Mononuclear cell (primary cell): ENCODE results near the gene RBM19. TPM values are rescaled to one million over a fixed set of nuclear protein-coding genes. Genes with fewer than 3 reads are reported as not detected.
"Not testable (repeated sequence)": the region's sequence is repeated elsewhere in the genome, so short reads cannot be mapped to it uniquely, and the experiment has no call there.

Experiments
- H3K27me3 ChIP-seq: 2 replicates; pipeline ENCODE4 v1.6.0; 2011; ENCODE audit warnings: low read length, control low read depth; ENCODE audit not compliant: insufficient read depth
- H3K4me1 ChIP-seq: 2 replicates; pipeline ENCODE4 v1.5.1; 2011; ENCODE audit warnings: mild to moderate bottlenecking, low read length, control low read depth; ENCODE audit not compliant: insufficient read depth
- H3K4me3 ChIP-seq: 2 replicates; pipeline ENCODE4 v1.5.1; 2011; ENCODE audit warnings: mild to moderate bottlenecking, low read length, moderate library complexity
- H3K9me3 ChIP-seq: 2 replicates; pipeline ENCODE4 v1.5.1; 2011; ENCODE audit warnings: low read depth, mild to moderate bottlenecking, control low read depth, low read length
- total RNA-seq: library from RNA; depleted of rRNA; stranded (reverse); fragments of >200 nt; gene quantifications from one replicate; pipeline ENCODE4 v1.2.3, GENCODE V29; 2012

RBM19 gene
- total RNA-seq, 1 donor = 33.8 TPM

DNA sequence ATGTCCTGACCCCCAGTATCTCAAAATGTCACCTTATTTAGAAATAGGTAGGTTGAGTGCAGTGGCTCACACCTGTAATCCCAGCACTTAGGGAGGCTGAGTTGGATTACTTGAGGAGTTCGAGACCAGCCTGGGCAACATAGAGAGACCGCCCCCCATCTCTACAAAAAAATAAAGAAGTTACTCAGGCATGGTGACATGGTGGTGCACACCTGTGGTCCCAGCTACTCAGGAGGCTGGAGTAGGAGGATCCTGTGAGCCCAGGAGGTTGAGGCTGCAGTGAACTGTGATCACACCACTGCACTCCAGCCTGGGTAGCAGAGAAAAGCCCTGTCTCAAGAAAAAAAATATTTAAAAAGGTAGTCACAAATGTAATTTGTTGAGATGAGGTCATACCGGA, 27.9 kb upstream of the RBM19 start:
- no peak overlapping the region for H3K4me3 ChIP-seq
- H3K9me3 ChIP-seq = no peaks in the 10 kb centered on the region
- H3K4me1 ChIP-seq = no peaks in the 10 kb centered on the region
- peaks cover 2% of the 10 kb centered on the region for H3K27me3 ChIP-seq

DNA sequence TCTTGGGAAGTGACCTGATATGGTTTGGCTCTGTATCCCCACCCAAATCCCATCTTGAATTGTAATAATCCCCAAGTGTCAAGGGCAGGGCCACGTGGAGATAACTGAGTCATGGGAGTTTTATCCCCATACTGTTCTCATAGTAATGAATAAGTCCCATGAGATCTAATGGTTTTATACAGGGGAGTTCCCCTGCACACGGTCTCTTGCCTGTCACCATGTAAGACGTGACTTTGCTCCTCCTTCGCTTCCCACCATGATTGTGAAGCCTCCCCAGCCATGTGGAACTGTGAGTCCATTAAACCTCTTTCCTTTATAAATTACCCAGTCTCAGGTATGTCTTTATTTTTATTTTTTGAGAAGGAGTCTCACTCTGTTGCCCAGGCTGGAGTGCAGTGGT, 26.6 kb upstream of the RBM19 start:
- H3K4me3 ChIP-seq, H3K27me3 ChIP-seq, H3K4me1 ChIP-seq, H3K9me3 ChIP-seq: not testable (repeated sequence)

DNA sequence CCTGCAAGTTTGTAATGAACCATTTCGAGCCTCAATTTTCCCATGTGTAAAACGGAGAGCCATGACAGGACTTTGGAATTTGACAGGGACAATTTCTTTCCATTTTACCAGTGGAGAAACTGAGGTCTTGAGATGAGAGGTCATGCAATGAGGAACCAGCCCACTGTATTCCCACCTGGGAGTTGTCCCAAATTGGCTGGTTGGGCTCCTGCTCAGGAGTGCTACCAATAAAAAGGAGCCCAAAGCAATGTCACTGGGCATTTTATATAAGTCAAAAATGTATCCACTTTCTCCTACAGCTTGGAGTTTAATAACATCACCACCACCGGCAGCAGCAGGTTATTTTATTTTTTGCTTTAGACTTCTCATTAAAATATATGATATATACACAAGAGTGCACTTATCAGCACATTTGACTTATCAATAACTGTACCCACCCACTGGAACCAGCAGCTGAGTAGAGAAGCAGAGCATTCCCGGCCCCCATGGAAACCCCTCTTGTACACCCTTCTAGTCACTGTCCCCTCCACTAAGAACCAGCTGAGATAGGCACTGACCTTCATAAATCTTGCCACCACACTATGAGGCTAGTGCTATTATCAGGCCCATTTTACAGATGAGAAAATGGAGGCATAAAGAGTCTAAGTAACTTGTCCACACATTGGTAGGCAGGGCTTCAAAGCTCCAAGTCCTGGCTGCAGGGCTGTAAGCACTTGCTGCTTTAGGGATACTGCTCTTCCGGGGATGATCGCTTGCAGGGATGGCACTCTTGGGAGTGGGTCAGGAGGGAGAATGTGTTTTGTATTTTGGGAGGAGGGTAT, 25.3 kb upstream of the RBM19 start:
- Histone ChIP-seq H3K9me3 (no peaks in the 10 kb centered on the region), H3K4me1 (no peaks in the 10 kb centered on the region), H3K27me3 (peaks cover 2% of the 10 kb centered on the region), H3K4me3 (no peak overlapping the region)

DNA sequence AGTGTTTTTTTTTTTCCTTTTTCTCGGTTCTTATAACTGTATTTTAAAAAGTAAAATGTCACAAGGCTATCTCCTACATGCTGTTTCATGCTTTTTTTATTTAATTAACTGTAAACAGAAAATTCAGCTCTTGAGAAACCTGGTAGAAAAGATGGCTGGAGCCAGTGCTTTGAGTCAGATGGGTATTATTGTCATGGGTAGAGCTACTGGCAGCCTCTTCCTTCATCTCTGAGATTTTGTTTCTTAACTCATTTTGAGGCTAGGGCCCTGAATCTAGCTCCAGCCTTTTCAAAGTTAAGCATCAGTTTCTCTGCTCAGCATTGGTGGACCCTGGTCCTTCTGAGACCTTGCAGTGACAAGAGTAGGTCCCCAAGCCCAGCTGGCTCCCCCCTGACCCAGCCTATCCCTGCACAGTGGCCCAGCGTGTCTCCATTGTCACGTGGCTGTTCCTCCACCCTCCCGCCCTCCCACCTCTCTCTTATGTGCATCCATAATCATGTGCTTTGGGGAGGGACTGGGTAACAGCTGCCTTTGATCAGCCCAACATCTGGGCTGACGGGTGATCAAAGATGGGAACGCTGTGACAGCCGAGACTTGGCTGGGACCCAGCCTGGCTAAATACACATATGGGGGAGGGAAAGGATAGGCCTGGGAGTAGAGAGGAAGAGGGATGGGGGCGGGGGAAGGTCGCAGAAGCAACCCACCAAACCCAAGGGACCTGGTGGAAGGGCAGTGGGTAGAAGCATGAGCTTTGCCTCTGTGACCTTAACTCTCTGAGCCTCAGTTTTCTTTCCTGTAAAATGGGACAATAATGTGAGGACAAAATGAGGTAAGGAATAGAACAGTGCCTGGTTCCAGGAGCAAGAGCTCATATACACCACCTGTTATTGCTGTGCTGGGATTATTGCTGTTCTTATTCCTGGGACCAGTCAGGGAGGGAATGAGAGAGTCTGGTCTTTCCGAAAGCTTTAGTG, 24.4 kb upstream of the RBM19 start:
- Histone ChIP-seq H3K4me3 (no peak overlapping the region), H3K4me1 (no peaks in the 10 kb centered on the region), H3K9me3 (no peaks in the 10 kb centered on the region), H3K27me3 (peaks cover 2% of the 10 kb centered on the region)

DNA sequence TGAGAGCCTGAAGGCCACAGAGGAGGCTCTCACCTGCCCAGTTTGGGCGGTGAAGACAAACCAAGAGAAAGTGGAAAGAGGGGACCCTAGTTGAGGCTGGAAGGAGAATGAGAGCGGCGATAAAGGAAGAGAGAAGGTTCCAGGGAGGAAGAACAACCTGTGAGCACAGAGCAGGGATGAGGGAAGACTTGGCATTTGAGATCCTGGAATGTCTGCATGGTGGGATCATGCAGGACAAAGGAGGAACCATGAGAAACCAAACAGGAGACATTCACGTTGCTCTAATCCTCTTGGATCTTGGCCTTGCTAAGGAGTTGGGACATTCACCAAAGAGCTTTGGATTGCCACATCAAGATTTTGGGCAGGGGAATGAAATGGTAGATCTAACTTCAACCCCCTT, 22.9 kb upstream of the RBM19 start:
- no peak overlapping the region for H3K4me3 ChIP-seq
- H3K27me3 ChIP-seq = peaks cover 2% of the 10 kb centered on the region
- H3K4me1 ChIP-seq = no peaks in the 10 kb centered on the region
- no peaks in the 10 kb centered on the region for H3K9me3 ChIP-seq

DNA sequence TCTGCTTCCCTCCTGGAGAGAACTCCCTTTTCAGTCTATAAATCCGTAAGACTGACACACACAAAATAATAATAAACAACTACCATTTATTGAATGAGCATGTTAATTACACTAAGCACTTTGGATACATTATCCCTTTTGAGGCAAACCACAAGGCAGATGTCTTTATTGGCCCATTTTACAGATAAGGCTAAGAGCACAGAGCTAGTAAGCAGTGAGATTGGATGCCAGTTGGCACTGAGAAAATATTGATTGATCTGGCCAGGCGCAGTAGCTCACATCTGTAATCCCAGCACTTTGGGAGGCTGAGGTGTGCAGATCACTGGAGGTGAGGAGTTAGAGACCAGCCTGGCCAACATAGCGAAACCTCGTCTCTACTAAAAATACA, 21.9 kb upstream of the RBM19 start:
- no peaks in the 10 kb centered on the region for H3K9me3 ChIP-seq
- peaks cover 2% of the 10 kb centered on the region for H3K27me3 ChIP-seq
- H3K4me3 ChIP-seq = no peak overlapping the region
- H3K4me1 ChIP-seq = no peaks in the 10 kb centered on the region

DNA sequence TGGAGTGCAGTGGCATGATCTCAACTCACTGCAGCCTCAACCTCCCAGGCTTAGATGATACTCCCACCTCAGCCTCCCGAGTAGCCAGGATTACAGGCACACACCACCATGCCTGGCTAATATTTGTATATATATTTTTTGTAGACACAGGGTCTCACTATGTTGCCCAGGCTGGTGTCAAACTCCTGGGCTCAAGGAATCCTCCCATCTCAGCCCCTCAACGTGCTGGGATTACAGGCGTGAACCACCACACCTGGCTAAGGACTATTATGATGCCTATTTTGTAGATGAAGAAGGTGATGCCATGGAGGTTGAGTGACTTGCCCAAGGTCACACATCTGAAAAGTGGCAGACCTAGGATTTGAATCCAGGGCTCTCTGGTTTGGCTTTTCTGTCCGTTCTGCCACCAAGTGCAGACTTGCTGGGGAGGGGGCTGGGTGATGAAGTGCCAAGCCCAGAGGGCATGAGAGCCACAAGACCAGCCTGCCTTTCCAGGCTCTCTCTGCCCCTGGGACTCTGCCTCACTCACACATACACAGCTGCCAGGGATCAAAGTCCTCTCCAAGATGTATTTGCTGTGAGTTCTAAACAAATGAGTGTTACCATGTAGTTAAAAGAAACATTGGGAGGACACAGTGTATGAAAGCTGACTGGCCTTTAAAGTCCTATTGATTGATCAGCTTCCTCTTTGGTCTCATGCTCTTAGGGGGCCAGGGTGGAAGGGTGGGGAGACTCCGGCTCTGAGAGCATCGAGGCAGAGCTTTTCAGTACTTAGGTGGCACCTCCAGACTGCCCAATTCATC, 21.3 kb upstream of the RBM19 start:
- H3K4me1 ChIP-seq = no peaks in the 10 kb centered on the region
- H3K4me3 ChIP-seq = no peak overlapping the region
- H3K27me3 ChIP-seq = peaks cover 2% of the 10 kb centered on the region
- H3K9me3 ChIP-seq = no peaks in the 10 kb centered on the region

DNA sequence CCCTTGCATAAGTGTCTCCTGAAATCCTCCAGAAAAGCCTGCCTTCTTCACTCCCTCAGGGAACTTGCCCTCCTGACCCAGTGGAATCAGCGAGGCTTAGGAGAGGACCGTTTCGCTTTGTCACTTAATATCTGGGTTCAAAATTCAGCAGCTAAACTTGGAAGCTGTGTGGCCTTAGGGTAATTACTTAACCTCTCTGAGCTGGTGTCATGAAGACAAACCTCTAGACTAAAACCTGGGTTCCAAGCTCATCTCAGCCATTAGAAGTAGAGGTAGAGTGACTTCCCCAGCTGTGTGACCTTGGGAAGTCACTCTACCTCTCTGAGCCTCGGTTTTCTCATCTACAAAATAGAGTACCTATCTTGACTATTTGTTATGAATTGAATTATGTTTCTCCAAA, 18.3 kb upstream of the RBM19 start:
- Histone ChIP-seq H3K4me3 (no peak overlapping the region), H3K4me1 (no peaks in the 10 kb centered on the region), H3K9me3 (no peaks in the 10 kb centered on the region), H3K27me3 (no peaks in the 10 kb centered on the region)

DNA sequence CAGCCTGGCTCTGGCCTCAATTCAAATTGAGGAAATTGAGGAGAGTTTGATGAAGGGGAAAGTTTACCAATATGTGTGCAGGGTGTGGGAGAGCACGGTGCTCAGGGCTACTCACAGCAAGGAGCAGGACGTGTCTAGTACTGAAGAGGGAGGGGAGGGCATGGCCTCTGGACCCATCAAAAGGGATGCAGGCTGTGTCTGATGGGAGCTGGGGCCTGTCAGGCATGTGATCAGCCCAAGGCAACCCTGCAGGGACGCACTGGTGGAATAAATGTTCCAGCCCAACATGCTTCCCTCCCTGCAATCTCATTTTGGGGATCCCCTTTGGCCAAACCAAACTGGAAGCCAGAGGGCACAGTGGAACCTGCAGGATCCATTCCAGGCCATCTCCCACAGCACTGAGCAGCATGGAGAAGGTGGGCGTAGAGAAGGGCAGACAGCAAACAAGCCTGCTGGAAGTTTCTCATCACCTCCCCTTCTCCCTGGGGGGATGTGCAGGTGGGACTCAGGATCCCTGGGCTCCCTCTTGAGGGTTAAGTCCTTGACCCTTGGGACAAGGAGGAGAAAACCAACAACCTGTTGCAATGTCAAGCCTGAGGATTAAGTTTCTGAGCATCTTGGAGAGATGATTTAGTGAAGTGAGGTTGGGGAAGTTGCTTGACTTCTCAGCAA, 17.8 kb upstream of the RBM19 start:
- H3K27me3 ChIP-seq = no peaks in the 10 kb centered on the region
- H3K9me3 ChIP-seq = no peaks in the 10 kb centered on the region
- no peaks in the 10 kb centered on the region for H3K4me1 ChIP-seq
- no peak overlapping the region for H3K4me3 ChIP-seq

DNA sequence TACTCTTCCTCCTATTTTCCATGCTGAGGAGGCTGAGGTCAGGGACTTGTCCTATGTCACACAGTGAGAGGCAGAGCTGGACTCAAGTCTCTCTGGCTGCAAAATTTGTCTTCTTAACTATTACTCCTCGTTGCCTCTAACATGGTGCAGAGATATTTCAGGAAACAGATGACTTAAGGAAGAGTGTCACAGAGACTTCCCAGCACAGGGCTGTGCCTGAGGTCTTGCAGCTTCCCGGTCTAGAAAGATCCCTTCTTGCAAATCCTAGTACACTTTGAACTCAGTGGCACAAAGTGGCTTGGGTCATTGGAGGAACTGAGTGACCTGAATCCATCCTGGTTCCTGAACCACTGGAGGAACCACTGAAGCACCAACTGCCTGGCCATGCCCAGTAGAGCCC, 17.1 kb upstream of the RBM19 start:
- no peaks in the 10 kb centered on the region for H3K9me3 ChIP-seq
- H3K4me3 ChIP-seq = no peak overlapping the region
- H3K27me3 ChIP-seq = no peaks in the 10 kb centered on the region
- H3K4me1 ChIP-seq = no peaks in the 10 kb centered on the region

DNA sequence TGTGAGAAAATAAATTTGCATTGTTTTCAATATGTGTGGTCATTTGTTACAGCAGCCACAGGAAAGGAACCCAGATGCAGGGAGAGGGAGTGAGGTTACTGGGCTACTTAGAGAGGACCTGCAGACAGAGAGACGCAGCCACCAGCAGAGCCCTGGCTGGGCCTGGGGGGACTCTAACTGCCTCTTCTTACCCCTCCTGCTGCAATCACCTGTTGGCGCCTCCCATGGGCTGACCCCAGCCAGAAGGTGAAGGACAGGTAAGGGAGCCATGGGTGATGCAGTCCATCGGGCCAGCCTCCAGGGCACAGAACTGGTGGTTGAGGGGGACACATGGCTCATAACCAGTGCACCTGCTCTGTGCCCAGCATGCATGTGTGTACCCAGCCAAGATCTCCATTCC, 15.8 kb upstream of the RBM19 start:
- no peak overlapping the region for H3K4me3 ChIP-seq
- no peaks in the 10 kb centered on the region for H3K27me3 ChIP-seq
- no peaks in the 10 kb centered on the region for H3K9me3 ChIP-seq
- no peaks in the 10 kb centered on the region for H3K4me1 ChIP-seq

DNA sequence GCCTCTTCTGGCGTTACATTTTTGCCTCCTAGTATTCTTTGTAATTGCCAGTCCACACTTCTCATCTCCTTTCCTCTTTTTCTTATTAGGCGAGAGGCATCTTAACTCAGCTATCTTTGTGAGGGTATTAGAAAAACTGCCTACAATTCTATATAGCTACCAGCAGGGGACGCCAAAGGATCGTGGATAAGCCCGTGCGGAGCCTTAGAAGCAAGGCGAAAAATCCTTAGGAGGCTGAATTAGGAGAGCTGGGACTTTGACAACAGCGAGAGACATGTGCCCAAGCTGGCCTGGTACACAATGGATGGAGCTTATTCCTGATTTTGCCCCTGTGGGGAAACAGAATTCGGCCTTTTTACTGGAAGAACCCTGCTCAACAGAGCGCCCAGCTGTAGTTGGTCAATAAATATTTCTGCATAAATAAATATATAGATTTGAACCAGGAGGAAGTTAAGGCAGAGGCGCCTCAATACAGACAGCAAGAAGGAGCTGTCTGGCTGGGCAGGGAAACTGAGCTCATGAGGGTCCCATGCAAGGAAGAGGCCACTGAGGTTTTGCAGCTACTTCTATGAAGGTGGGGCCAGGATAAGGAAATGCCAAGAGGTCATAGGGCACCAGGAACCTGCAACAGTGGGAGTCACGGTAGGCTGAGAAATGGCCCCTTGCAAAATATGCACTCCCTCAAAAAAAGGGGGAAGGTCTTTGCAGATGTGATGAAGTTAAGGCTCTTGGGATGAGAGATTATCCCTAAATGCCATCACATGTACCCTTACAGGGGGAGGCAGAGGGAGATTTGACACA, 14.6 kb upstream of the RBM19 start:
- Histone ChIP-seq H3K4me3 (no peak overlapping the region), H3K27me3 (no peaks in the 10 kb centered on the region), H3K4me1 (no peaks in the 10 kb centered on the region), H3K9me3 (no peaks in the 10 kb centered on the region)

DNA sequence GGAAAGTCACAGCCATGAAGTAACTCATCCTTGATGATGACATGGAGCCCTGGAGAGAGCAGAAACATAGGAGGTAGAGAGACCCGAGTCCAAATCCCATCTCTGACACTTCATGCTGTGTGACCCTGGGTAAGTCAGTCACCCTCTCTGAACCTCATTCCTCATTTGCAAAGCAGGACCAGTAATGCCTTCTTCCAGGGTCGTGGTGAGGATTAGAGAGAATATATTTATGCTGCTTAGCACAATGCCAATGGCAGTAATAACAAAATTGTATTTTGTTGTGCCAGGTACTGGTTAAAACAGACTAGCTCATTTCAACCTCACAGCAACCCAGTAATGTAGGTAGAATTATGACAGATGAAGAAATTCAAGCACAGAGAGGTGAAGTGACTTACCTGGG, 13.9 kb upstream of the RBM19 start:
- Histone ChIP-seq H3K4me3 (no peak overlapping the region), H3K27me3 (peaks cover 4% of the 10 kb centered on the region), H3K4me1 (no peaks in the 10 kb centered on the region), H3K9me3 (no peaks in the 10 kb centered on the region)

DNA sequence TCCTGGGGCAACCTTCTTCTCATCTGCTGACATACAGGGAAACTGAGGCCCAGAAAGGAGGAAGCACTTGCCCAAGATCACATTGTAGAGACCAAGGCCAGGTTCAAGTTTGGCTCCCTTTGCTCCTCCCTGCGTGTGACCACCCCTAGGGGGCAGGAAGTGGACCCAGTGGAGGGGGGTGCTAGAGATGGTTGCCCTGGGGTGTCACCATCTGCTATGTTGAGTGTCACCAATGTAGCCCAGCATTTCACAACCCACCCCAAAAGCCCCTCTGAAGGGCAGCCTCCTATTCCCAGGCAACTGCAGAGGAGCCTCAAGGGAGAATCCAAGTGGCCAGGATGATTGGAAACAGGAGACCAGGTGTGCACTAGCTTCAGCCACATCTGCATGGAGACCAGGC, 12.0 kb upstream of the RBM19 start:
- Histone ChIP-seq H3K27me3 (peaks cover 14% of the 10 kb centered on the region), H3K9me3 (no peaks in the 10 kb centered on the region), H3K4me1 (no peaks in the 10 kb centered on the region), H3K4me3 (no peak overlapping the region)
